Uterus (tissue), 2 donors: ENCODE measurements around the gene TRIM45.

Experiments used
- CTCF ChIP-seq, 4 experiments: fragments of 200-600 bp in 2 of 4; fragments of 450-650 bp in 2 of 4; sonication (generic) in 2 of 4; IDR thresholded peaks; one replicate each; pipeline ENCODE4 v1.5.1; 2016 to 2019; ENCODE audit warnings: antibody characterized with exemption in 4 of 4, mild to moderate bottlenecking in 2 of 4, moderate library complexity in 1 of 4
- POLR2A ChIP-seq, 2 donors: fragments of 450-650 bp; IDR thresholded peaks; one replicate each; pipeline ENCODE4 v1.6.1; 2016; ENCODE audit warnings: antibody characterized with exemption in 2 of 2, mild to moderate bottlenecking in 1 of 2, moderate library complexity in 1 of 2

- no peak for TF ChIP-seq POLR2A (IDR thresholded peaks at IDR 0.05)
- TF ChIP-seq CTCF (IDR thresholded peaks at IDR 0.05), result no peak
These were observed 16.6 kb upstream of the TRIM45 start for GRCh38 chr1:117138106-117138505.
